MV-4-11 (cell line): Measurements from ENCODE around the gene WWOX.

Experiments
- DNase-seq: peaks from one replicate; lab custom pipeline; 2025; lab: John Stamatoyannopoulos, UW

WWOX gene

GRCh38 chr16:79069633-79070032 lies 970.2 kb downstream of the WWOX start:
- DNase-seq = no peak

- no peak for DNase-seq
Measured at GRCh38 chr16:79071424-79071823, 972.0 kb downstream of the WWOX start.

GRCh38 chr16:79072517-79072916 lies 973.1 kb downstream of the WWOX start:
- DNase-seq = no peak

GRCh38 chr16:79073566-79073965 lies 974.1 kb downstream of the WWOX start:
- DNase-seq = no peak

GRCh38 chr16:79074541-79074940 lies 975.1 kb downstream of the WWOX start:
- DNase-seq = no peak

- no peak for DNase-seq
Measured at GRCh38 chr16:79074951-79075350, 975.5 kb downstream of the WWOX start.

GRCh38 chr16:79076047-79076767 lies 976.8 kb downstream of the WWOX start:
- no peak for DNase-seq

GRCh38 chr16:79077346-79077745 lies 977.9 kb downstream of the WWOX start:
- DNase-seq = no peak

- no peak for DNase-seq
Measured at GRCh38 chr16:79079656-79080420, 980.4 kb downstream of the WWOX start.

- no peak for DNase-seq
Measured at GRCh38 chr16:79081297-79082066, 982.0 kb downstream of the WWOX start.

GRCh38 chr16:79082970-79083369 lies 983.5 kb downstream of the WWOX start:
- peak; percentile 49 for DNase-seq

- peak; percentile 61 for DNase-seq
Measured at GRCh38 chr16:79083508-79084299, 984.2 kb downstream of the WWOX start.

- no peak for DNase-seq
Measured at GRCh38 chr16:79088971-79089370, 989.5 kb downstream of the WWOX start.

GRCh38 chr16:79089735-79090284 lies 990.4 kb downstream of the WWOX start:
- DNase-seq = peak; percentile 97

- DNase-seq = peak; percentile 24
Measured at GRCh38 chr16:79090966-79091365, 991.5 kb downstream of the WWOX start.

- peak; percentile 34 for DNase-seq
Measured at GRCh38 chr16:79092846-79093245, 993.4 kb downstream of the WWOX start.

- DNase-seq = peak; percentile 97
Measured at GRCh38 chr16:79093554-79093967, 994.1 kb downstream of the WWOX start.

GRCh38 chr16:79096246-79096645 lies 996.8 kb downstream of the WWOX start:
- DNase-seq = no peak

- peak; percentile 60 for DNase-seq
Measured at GRCh38 chr16:79097166-79097565, 997.7 kb downstream of the WWOX start.

- DNase-seq = peak; percentile 0
Measured at GRCh38 chr16:79097771-79098170, 998.3 kb downstream of the WWOX start.

- DNase-seq = no peak
Measured at GRCh38 chr16:79098907-79099306, 999.5 kb downstream of the WWOX start.

- DNase-seq = peak; percentile 54
Measured at GRCh38 chr16:79099716-79100115, 1000.3 kb downstream of the WWOX start.
